HG03025 (cell line): Measurements from ENCODE around the gene DCAF15.
A peak's percentile ranks its signal among the peaks of the same experiment; 100 is the strongest.

Experiments
- ATAC-seq: cut with Tn5 transposase; IDR thresholded peaks from one replicate; pipeline ENCODE4 v1.9.1; 2021; ENCODE audit warnings: mild to moderate bottlenecking, moderate library complexity; ENCODE audit not compliant: unreplicated experiment, low FRiP score

DCAF15 gene

GRCh38 chr19:13989487-13989886 is 37.2 kb downstream of the DCAF15 start:
- no peak for ATAC-seq

GRCh38 chr19:13990085-13990484 is 37.8 kb downstream of the DCAF15 start:
- ATAC-seq = no peak

DNA sequence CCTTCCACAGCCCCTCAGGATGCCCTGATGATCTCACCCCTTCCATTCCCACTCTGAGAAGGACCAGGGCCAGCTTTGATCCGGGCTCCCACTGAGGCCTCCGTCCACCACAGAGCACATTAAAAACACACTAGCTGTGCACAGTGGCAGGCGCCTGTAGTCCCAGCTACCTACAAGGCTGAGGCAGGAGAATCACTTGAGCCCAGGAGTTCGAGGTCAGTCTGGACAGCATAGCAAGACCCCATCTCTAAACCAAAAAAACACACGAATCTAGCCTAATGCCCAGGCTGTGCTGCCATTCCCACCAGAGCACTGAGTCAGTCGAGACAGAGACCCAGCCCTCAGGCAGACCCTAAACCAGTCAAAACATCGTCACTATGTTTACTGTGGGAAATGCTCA is 39.7 kb downstream of the DCAF15 start:
- no peak for ATAC-seq

DNA sequence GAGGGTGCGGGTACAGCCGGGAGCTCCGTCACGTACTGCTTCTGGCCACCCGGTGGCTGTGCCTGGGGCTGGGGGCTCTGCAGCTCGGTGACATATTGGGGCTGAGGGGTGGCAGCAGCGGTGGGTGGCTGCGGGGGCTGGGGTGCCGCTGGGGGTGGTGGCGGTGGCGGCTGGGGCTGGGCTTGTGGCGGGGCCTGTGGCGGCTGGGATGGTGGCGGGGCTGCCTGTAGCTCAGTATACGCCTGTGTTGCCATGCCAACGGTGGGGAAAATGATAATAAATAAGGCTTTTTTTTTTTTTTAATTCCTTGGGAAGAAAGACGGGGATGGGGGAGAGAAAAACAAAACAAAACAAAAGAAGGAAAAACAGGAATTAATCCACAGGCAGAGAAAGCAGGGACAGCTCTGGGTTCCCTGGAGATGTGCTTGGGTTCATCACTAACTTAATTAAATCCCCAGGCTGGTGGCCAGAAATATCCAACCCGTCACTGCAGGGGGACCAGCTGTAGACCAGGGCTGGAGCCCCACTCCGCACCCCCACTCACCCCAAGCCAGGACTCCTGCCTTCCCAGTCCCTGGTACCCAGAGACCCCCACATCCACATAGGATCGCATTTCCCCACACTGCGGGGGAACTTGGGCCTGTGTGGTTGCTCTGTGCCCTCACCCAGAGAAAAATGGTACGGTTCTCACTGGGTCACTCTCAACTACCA is 41.4 kb downstream of the DCAF15 start:
- no peak for ATAC-seq

GRCh38 chr19:13995017-13995728 is 42.9 kb downstream of the DCAF15 start:
- no peak for ATAC-seq

- no peak for ATAC-seq
Measured at GRCh38 chr19:13995878-13996765, 43.8 kb downstream of the DCAF15 start.

DNA sequence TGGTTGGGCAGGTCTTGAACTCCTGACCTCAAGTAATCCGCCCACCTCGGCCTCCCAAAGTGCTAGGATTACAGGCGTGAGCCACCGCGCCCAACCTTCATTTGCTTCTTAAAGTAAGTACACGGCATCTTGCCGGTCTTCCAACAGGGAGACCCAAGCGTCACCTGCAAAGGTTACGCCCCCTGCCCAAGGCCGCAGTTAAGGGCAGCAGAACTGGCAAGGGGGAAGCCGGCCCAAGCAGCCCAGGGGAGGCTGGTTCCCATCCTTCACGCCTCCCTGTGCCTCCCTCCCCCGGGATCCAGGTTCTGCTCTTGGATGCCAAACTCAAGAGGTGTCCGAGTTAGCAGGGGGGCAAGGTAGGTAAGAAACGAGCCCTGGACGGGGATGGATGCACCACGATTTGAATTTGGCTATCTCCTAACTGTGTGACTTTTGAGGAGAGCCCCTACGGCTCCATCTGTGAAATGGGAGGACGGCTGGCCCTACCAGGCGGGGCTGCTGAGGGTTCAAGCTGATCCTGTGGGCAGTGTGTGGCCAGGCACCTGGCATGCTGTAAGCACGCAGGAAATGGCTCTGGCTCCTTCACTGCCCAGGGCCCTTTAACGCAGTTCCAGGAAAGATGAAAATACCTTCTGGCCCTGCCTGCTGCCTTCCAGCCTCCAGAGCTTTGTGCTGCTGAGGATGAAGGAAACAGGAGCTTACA is 44.8 kb downstream of the DCAF15 start:
- ATAC-seq = no peak

DNA sequence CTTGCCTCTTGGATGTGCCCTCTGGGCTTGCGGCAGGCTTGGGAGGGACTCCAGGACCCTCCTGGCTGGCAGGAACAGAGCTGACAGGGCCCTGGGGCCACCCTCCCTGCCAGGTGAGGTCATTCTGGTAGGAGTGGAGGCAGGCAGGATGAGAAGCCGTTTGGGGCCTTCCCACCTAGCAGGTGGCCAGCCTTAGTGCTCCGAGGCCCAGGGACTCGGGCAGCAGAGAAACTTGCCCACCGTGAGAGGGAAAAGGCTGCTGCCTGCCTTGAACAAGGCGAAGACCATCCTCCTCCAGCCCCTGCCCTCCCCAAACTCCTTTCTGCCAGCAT is 45.3 kb downstream of the DCAF15 start:
- ATAC-seq = no peak

GRCh38 chr19:13998426-13998825 is 46.1 kb downstream of the DCAF15 start:
- ATAC-seq = no peak

- no peak for ATAC-seq
Measured at GRCh38 chr19:13999085-13999484, 46.8 kb downstream of the DCAF15 start.

DNA sequence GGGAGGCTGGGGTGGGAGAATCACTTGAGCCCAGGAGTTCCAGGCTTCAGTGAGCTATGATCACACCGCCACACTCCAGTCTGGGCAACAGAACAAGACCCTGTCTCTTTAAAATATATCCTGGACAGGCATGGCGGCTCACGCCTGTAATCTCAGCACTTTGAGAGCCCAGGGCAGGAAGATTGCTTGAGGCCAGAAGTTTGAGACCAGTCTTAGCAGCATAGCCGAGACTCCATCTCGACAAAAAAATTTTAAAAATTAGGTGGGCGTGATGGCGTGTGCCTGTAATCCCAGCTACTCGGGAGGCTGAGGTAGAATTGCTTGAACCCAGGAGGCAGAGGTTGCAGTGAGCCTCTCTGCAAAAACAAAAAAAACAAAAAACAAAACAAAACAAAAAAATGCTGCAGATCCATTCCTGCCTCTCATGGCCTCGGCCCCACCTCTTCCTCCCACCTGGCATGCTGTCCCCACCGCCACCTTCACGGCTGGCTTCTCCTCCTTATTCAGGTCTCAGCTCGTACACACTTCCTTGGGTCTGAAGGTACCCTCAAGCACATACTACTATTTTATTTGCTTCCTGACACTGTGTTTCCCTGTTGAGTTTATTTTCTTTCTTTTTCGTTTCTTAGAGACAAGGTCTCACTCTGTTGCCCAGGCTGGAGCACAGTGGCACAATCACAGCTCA is 48.5 kb downstream of the DCAF15 start:
- no peak for ATAC-seq

DNA sequence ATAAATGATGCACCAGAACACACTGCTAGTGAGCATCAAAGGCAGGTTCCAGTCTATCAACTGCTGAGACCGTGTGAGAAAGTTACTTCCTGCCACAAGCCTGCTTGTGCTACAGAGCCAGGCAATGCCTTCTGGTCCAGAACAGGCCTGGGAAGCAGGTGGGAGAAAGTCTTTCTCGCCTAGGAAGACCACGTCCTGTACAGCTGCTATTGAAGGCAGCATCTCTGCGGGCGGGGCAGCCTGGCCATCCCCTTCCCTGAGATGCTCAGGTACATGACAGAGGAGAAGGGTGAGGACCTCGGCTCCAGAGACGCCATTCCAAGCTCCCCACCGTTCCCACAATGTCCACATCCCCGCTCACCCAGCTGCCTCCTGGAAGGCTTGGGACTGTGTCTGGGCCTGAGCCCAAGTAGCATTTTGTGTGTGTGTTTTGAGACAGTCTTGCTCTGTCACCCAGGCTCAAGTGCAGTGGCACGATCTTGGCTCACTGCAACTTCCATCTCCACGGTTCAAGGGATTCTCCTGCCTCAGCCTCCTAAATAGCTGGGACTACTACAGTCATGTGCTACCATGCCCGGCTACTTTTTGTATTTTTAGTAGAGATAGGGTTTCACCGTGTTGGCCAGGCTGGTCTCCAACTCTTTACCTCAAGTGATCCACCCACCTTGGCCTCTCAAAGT is 50.4 kb downstream of the DCAF15 start:
- no peak for ATAC-seq

DNA sequence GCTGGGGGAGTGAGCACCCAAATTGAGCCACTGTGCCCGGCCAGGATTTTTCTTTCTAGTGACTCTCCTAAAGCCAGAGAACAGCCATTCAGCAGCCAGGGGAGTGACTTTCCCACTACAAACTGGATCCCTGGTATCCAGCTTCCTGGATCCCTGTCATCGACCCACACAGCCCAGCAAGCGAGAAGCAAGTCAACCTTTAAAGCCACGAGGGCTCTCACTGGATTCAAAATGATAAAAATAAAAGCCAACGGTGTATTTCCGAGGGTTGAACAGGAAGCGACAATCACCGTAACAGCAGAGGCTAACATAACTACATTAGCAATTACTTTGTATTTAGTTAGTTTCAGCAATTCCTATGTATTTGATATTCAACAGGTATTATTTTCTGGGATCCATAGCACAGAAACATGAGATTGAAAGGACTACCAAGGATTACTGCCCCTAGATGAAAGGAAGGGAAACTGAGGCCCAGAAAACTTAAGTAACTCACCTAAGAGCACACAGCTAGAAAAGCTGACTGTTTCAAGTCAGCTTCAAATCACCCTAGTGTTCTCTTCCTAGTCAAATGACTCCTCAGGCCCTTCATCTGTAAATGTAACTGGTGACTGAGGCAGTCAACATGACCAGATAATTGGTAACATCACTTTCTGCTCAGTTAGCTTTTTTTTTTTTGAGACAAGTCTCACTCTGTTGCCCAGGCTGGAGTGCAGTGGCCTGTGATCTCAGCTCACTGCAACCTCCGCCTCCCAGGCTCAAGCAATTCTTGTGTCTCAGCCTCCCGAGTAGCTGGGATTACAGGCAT is 51.1 kb downstream of the DCAF15 start:
- no peak for ATAC-seq

- no peak for ATAC-seq
Measured at GRCh38 chr19:14004619-14005348, 52.5 kb downstream of the DCAF15 start.

GRCh38 chr19:14005349-14006084 is 53.2 kb downstream of the DCAF15 start:
- peak; percentile 43 for ATAC-seq

DNA sequence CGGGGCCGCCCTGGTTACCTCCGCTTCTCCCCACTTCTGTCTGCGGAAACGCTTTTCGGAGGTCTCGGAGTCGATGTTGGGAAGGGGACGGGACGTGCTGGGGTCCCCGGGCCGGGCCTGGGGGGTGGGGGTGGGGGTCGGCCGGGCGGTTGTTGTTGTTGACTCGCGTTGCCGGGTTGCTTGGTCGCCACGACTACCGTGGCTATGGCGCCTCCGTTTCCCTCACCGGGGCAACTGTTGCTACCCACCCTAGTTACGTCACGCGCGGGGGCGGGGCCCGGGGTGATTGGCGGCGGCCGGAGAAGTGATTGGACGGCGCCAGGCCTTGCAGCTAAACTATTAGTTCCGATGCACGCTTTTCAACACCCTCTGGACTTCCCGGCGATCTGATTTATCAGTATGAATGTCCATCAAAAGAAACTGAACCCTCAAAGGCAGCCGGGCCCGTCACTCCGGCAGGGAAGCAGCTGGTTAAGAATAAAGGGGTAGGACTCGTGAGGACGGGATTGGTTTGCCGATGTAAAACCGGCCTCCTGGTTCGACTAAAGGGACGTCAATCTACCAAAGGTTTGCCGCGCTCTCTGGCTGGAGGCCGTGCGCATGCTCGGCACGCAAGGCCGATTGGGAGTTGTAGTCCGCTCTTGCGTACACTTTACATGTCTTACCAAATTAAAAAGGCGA is 53.9 kb downstream of the DCAF15 start, which contains the start of gene RFX1:
Gene RFX1, minus strand, starts transcription at position 236 of the 681 bp plus-strand sequence. CDS start 12,477 bp downstream, outside the sequence.
- ATAC-seq = peak; percentile 66
